HG02981 (cell line): Measurements from ENCODE around the gene CAMSAP2.
A peak's percentile ranks its signal among the peaks of the same experiment; 100 is the strongest.

Experiments used
- ATAC-seq: cut with Tn5 transposase; IDR thresholded peaks from one replicate; pipeline ENCODE4 v1.9.1; 2021; ENCODE audit warnings: mild to moderate bottlenecking, moderate library complexity; ENCODE audit not compliant: unreplicated experiment

Gene CAMSAP2

DNA sequence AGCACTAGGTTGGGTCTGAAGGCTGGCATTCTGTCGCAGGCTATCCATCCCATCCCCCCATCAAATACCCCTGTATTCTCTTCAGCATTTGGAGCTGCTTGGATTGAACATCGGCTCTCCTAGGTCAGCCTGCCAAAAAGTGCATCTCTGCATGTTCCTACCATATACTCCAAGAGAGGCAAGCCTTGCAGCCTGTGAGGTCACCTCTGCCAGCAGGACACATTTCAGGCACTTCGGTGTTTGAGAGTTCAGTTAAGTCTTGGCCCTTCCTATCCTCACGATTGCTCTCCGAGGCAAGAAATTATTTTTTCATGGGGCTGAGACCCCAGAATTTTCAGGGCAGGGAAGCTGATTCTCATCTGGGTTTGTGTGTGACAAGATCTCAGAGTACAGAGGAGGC, 136.7 kb downstream of the CAMSAP2 start:
- ATAC-seq: no peak

- no peak for ATAC-seq
Observed at GRCh38 chr1:200877010-200877409, 138.3 kb downstream of the CAMSAP2 start.

- ATAC-seq: peak; percentile 57
Observed at GRCh38 chr1:200877839-200878551, 139.3 kb downstream of the CAMSAP2 start.

GRCh38 chr1:200880212-200880611, 141.5 kb downstream of the CAMSAP2 start:
- peak; percentile 74 for ATAC-seq

GRCh38 chr1:200883118-200883517, 144.4 kb downstream of the CAMSAP2 start:
- ATAC-seq: no peak

DNA sequence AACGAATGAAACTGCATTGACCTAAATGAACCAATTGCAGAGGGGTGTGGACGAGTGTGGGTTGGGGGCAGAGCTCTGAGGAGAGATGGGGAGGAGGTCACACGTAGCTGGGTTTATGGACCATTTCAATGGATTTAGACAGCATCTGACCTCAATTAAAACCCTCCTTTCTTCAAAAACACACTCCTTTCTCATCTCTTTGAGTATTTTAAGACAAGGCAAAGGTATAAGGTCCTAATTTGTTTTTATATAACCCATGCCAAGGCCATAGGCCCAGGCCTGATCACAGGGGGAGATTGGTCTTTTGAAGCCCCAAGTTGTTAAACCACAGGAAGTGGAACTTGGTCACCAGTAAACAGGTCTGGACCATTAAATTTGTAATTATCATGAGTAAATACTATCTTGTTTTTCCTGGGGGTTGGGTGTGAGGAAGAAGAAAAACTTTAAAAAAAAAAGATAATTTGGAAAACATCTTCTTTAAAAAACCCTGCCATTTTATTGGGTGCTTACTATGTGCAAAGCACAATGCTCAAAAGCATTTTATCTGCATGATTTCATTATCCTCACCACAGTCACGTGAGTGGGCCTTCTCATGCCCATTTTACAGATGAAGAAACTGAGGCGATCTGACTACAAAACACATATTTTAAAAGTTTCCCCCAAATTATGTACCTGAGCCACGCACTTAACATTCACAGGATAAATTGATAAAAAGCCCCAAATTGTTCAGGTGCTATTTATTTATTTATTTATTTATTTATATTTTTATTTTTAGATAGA, 147.1 kb downstream of the CAMSAP2 start:
- ATAC-seq: no peak

DNA sequence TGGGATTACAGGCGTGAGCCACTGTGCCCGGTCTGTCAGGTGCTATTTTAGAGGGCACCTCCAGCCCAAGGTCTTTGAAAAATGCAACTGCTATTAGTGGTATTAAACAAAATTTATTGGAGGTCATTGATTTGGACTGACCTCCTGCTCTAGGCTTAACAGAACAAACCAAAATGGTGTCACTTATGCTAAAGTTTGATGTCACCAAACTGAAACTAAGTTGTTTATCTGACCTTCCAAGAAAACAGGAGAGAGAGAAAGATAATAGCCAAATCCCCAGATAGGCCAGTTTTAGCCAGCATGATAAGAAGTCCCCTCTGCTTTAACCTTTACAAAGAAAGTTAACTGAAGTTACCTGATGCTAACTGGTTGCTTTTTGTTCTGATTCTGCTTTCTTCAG, 147.9 kb downstream of the CAMSAP2 start:
- ATAC-seq: no peak

DNA sequence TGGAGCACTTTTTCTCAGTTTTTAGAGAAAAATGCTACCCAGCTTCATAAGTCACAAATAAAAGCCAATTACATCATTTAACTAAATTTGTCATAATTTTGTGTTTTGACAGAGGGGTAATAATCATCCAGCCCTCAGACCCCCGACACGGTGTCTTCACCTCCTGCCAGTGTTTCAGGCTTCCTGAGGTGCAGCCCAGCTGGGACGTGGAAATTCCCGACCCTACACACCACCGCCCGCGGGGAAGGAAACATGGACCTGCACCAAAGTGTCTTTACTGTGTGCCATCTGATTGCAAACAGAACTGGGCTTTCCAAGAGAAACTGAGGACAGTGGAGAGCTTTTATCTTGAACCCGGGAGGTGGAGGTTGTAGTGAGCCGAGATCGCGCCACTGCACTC, 148.3 kb downstream of the CAMSAP2 start:
- ATAC-seq: no peak

GRCh38 chr1:200887772-200888348, 149.2 kb downstream of the CAMSAP2 start:
- ATAC-seq: no peak

DNA sequence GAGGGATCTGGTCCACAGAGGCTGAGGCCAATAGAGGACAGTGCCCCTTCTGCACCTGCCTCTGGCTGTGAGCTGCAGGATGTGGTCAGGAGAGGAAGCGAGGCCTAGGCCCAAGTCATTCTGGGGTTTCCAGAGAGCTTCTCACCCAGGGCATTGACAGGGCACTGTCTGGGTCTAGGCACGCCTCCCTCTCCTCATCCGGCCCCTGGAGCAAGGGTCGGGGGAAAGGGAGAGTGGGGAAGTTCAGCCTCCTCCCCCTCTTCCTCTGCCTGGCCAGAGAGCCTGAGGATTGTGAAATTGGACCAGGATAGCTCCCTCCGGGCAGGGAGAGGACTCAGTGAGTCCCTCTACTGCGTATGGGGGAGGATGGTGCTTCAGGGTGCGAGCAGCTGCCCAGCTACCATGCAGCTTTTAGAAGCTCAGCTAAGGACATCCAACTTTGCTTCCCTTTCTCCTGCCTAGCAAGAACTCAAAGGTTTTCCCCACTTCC, 149.7 kb downstream of the CAMSAP2 start:
- ATAC-seq: peak; percentile 89

DNA sequence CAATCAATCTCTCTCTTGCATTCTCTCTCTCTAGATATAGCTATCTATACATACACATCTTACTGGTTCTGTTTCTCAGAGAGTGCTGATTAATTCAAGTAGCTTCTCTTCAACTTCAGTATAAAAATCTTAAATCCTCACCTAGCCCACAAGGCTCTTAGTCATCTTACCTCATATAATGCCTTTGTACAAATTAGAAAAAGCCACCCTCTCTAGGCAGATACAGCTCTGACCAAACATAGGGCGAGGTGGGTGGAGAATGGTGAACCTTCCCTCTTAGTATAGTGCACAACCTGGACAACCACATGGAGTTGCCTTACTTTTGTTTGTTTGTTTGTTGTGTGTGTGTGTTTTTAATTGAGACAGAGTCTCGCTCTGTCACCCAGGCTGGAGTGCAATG, 150.9 kb downstream of the CAMSAP2 start:
- no peak for ATAC-seq

DNA sequence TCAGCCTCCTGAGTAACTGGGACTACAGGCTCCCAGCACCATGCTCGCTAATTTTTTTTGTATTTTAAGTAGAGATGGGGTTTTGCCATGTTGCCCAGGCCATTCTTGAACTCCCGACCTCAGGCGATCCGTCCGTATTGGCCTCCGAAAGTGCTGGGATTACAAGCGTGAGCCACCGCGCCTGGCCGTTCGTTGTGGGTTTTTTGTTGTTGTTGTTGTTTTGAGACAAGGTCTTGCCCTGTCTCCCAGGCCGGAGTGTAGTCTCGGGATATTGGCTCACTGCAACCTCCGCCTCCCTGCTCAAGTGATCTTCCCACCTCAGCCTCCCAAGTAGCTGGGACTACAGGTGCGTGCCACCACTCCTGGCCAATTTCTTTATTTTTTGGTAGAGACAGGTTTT, 151.3 kb downstream of the CAMSAP2 start:
- no peak for ATAC-seq

DNA sequence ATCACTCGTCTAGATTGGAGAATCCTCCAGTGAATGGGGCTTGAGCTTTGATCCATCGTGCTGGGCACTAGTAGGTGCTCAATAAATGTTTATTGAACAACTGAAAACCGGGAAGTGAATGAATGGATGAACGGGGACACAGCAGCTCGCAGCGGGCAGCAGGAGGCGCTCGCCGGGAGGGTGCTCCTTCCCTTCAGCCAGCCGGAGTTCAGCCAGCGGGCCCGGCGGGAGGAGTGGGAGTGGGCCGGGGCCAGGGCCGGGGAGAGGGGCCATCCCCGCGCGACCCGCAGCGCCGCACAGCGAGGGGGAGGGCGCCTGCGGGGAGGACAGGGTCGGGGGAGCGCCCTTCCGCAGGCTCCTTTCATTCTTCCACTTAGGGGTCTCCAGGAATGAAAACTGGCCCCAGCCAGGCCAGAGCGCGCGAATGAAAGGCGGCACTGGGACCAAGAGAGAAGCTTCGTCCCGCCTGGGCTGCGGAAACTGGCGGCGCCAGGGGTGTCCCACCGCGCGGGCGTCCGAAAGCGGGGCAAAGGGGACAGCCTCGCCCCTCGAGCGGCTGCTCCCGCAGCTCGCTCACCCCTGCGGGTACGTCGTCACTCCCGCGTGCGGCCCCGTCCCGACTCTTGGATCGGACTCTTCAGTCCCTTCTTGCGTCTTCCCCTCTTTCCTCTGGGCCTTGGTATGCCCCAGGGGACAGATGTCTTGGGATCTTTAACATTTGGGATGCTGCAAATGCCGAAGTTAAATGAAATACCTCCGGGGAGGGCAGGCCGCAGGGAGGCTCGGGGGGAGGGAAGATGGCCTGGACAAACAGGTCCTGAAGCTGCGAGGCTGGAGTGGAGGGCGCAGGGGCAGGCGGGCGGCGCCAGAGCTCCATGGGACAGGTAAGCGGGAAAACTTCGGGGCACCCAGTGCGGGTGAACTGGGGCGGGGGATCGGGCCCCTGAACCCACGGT, 152.4 kb downstream of the CAMSAP2 start:
- no peak for ATAC-seq

- no peak for ATAC-seq
Observed at GRCh38 chr1:200891774-200892157, 153.1 kb downstream of the CAMSAP2 start.

GRCh38 chr1:200892546-200892945, 153.9 kb downstream of the CAMSAP2 start:
- ATAC-seq: no peak

- no peak for ATAC-seq
Observed at GRCh38 chr1:200892958-200893357, 154.3 kb downstream of the CAMSAP2 start.

DNA sequence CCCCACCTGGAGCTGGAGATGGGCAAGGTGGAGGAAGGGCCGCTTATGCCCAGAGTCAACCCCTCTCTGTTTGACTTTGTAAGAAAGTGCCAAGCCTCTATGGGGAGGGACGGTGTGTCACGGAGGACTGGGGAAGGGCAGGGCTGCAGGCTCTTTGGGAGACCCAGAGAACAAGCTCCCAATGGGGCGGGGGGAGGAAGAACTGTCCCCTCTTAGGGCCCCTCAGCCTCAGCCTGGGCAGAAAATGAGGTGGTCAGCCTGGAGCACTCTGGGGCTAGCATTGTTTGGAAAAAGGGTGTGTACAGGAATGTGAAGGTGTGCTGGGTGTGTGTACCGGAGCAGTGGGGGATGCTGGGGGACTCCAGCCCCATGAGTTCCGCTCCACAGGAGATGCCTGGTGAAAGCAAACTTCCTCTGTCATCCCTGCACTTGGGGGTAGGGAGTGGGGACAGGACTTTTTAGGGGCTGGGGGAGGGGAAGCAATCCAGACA, 154.8 kb downstream of the CAMSAP2 start:
- no peak for ATAC-seq

- ATAC-seq: no peak
Observed at GRCh38 chr1:200894712-200895442, 156.2 kb downstream of the CAMSAP2 start, which contains the start of gene INAVA. Gene INAVA (plus strand): TSS chr1:200894900. CDS start chr1:200898401, 3,501 bp downstream.

DNA sequence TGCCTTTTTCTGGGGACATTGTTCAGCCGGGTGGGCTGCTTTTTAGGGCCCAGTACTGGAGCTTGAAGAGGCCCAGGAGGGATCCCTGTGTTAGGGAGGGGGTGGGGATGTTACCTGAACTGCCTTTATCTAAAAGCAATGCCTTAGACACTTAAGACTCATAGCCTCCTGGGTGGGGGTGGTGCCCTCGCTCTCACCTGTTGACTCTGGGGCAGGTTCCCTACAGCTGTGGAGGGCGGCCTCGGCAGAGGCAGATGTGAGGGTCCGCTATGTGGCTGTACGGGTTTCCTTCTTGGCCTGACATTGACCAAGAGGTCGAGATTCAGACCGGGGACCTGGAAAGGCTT, 156.7 kb downstream of the CAMSAP2 start:
- no peak for ATAC-seq
